MM.1S (cell line): ENCODE results near the gene NCF2.

Experiments used
- DNase-seq: peaks from one replicate; pipeline ENCODE4 v3.0.0-alpha.2; 2015
- H2AFZ ChIP-seq: fragments of 300-600 bp; sonication (generic); 2 replicates; pipeline ENCODE4 v1.6.0; 2016; ENCODE audit warnings: antibody characterized with exemption, low read length
- H3F3A ChIP-seq: fragments of 300-600 bp; sonication (generic); 2 replicates; pipeline ENCODE4 v1.6.1; 2016; ENCODE audit warnings: mild to moderate bottlenecking, antibody characterized with exemption, low read length, moderate library complexity, mixed read lengths; ENCODE audit not compliant: insufficient read depth
- H3K27ac ChIP-seq: fragments of 300-600 bp; sonication (generic); 2 replicates; pipeline ENCODE4 v1.5.1; 2016; ENCODE audit warnings: mild to moderate bottlenecking, low read length
- H3K27me3 ChIP-seq: fragments of 300-600 bp; sonication (generic); replicated peaks from 2 replicates; pipeline ENCODE4 v1.6.0; 2016; ENCODE audit warnings: low read length; ENCODE audit not compliant: insufficient read depth
- H3K36me3 ChIP-seq: fragments of 300-600 bp; sonication (generic); replicated peaks from 2 replicates; pipeline ENCODE4 v1.6.1; 2016; ENCODE audit warnings: mild to moderate bottlenecking, low read length, mixed read lengths; ENCODE audit not compliant: insufficient read depth
- H3K4me1 ChIP-seq: fragments of 300-600 bp; sonication (generic); 2 replicates; pipeline ENCODE4 v1.6.1; 2016; ENCODE audit warnings: low read length, mixed read lengths
- H3K4me2 ChIP-seq: fragments of 300-600 bp; sonication (generic); 2 replicates; pipeline ENCODE4 v1.6.0; 2016; ENCODE audit warnings: low read depth, low read length
- H3K4me3 ChIP-seq: fragments of 300-600 bp; sonication (generic); 2 replicates; pipeline ENCODE4 v1.5.1; 2016; ENCODE audit warnings: low read length, mixed read lengths
- H3K79me2 ChIP-seq: fragments of 300-600 bp; sonication (generic); 2 replicates; pipeline ENCODE4 v1.6.1; 2016; ENCODE audit warnings: mixed run types, low read length, mixed read lengths
- H3K9ac ChIP-seq: fragments of 300-600 bp; sonication (generic); 2 replicates; pipeline ENCODE4 v1.6.1; 2016; ENCODE audit warnings: low read length, mixed read lengths
- H3K9me2 ChIP-seq: fragments of 300-600 bp; sonication (generic); replicated peaks from 2 replicates; pipeline ENCODE4 v1.6.1; 2016; ENCODE audit warnings: mild to moderate bottlenecking, low read length, mixed read lengths; ENCODE audit not compliant: insufficient read depth
- H3K9me3 ChIP-seq: fragments of 300-600 bp; sonication (generic); replicated peaks from 2 replicates; pipeline ENCODE4 v1.6.1; 2016; ENCODE audit warnings: mild to moderate bottlenecking, low read length, mixed read lengths; ENCODE audit not compliant: insufficient read depth
- H4K20me1 ChIP-seq: fragments of 300-600 bp; sonication (generic); 2 replicates; pipeline ENCODE4 v1.6.1; 2016; ENCODE audit warnings: mild to moderate bottlenecking, low read length, moderate library complexity, mixed read lengths; ENCODE audit not compliant: insufficient read depth
- CTCF ChIP-seq: fragments of 300-600 bp; sonication (generic); IDR thresholded peaks from 2 replicates; pipeline ENCODE4 v1.5.1; 2016; ENCODE audit warnings: antibody characterized with exemption, low read length, mixed read lengths
- EZH2 ChIP-seq: fragments of 300-600 bp; sonication (generic); optimal IDR thresholded peaks from 2 replicates; pipeline ENCODE3; 2017; ENCODE audit warnings: low read depth, mild to moderate bottlenecking, antibody characterized with exemption, low read length, mixed read lengths
- EZH2phosphoT487 ChIP-seq: fragments of 300-600 bp; sonication (generic); IDR thresholded peaks from 2 replicates; pipeline ENCODE4 v1.6.1; 2018; ENCODE audit warnings: antibody characterized with exemption, low read length

The NCF2 gene

GRCh38 chr1:183575606-183576005 is 14.7 kb downstream of the NCF2 start:
- Histone ChIP-seq H3K79me2 (no peaks in the 10 kb centered on the region), H2AFZ (no peak overlapping the region), H3K9ac (no peak overlapping the region), H3K36me3 (no peaks in the 10 kb centered on the region), H3F3A (no peaks in the 10 kb centered on the region), H3K27ac (no peak overlapping the region), H4K20me1 (no peaks in the 10 kb centered on the region), H3K4me2 (no peak overlapping the region), H3K4me3 (no peak overlapping the region), H3K4me1 (no peaks in the 10 kb centered on the region), H3K9me3 (no peaks in the 10 kb centered on the region), H3K27me3 (no peaks in the 10 kb centered on the region), H3K9me2 (no peaks in the 10 kb centered on the region)
- TF ChIP-seq CTCF, result no peak
- TF ChIP-seq EZH2phosphoT487, result no peak
- TF ChIP-seq EZH2, result no peak
- DNase-seq, result no peak

GRCh38 chr1:183572721-183573120 is 17.5 kb downstream of the NCF2 start:
- DNase-seq, result no peak
- no peaks in the 10 kb centered on the region for H3K9me2 ChIP-seq
- no peaks in the 10 kb centered on the region for H3K9me3 ChIP-seq
- H3K79me2 ChIP-seq, result no peaks in the 10 kb centered on the region
- no peak overlapping the region for H3K9ac ChIP-seq
- H3K36me3 ChIP-seq, result no peaks in the 10 kb centered on the region
- H3K4me3 ChIP-seq, result no peak overlapping the region
- no peaks in the 10 kb centered on the region for H3K27me3 ChIP-seq
- TF ChIP-seq CTCF, result no peak
- H3K4me2 ChIP-seq, result no peak overlapping the region
- H3K27ac ChIP-seq, result no peak overlapping the region
- H2AFZ ChIP-seq, result no peak overlapping the region
- no peaks in the 10 kb centered on the region for H3F3A ChIP-seq
- no peaks in the 10 kb centered on the region for H3K4me1 ChIP-seq
- H4K20me1 ChIP-seq, result no peaks in the 10 kb centered on the region

- TF ChIP-seq EZH2 (no peak), EZH2phosphoT487 (no peak), CTCF (no peak)
- H3K9me3 ChIP-seq, result no peaks in the 10 kb centered on the region
- no peaks in the 10 kb centered on the region for H3K27me3 ChIP-seq
- no peaks in the 10 kb centered on the region for H3K9me2 ChIP-seq
- H3K79me2 ChIP-seq, result no peaks in the 10 kb centered on the region
- H3K27ac ChIP-seq, result no peak overlapping the region
- no peaks in the 10 kb centered on the region for H4K20me1 ChIP-seq
- no peak overlapping the region for H2AFZ ChIP-seq
- no peak for DNase-seq
- H3F3A ChIP-seq, result no peaks in the 10 kb centered on the region
- H3K9ac ChIP-seq, result no peak overlapping the region
- no peak overlapping the region for H3K4me2 ChIP-seq
- H3K36me3 ChIP-seq, result no peaks in the 10 kb centered on the region
- H3K4me3 ChIP-seq, result no peak overlapping the region
- H3K4me1 ChIP-seq, result peaks cover 5% of the 10 kb centered on the region; the same call in 1 of the 2 replicates
Measured at GRCh38 chr1:183571678-183572268, 18.5 kb downstream of the NCF2 start.
